Parathyroid adenoma (tissue), 2 donors: Measurements from ENCODE around the gene TIFAB.
A peak's percentile ranks its signal among the peaks of the same experiment; 100 is the strongest.

ENCODE experiments used
- H2AFZ ChIP-seq: fragments of 300-600 bp; sonication (generic); one replicate; pipeline ENCODE4 v1.7.0; 2017; ENCODE audit warnings: antibody characterized with exemption, mild to moderate bottlenecking
- H3K27ac ChIP-seq: fragments of 300-600 bp; sonication (generic); one replicate; pipeline ENCODE4 v1.7.0; 2017
- H3K27me3 ChIP-seq: fragments of 300-600 bp; sonication (generic); one replicate; pipeline ENCODE4 v1.7.0; 2017; ENCODE audit warnings: low read length; ENCODE audit not compliant: control insufficient read depth, insufficient read depth
- H3K36me3 ChIP-seq: fragments of 300-600 bp; sonication (generic); one replicate; pipeline ENCODE4 v1.7.0; 2017; ENCODE audit warnings: low read length; ENCODE audit not compliant: control insufficient read depth, insufficient read depth
- H3K4me1 ChIP-seq: fragments of 300-600 bp; sonication (generic); one replicate; pipeline ENCODE4 v1.7.0; 2017; ENCODE audit warnings: control low read depth
- H3K4me2 ChIP-seq: fragments of 300-600 bp; sonication (generic); one replicate; pipeline ENCODE4 v1.7.0; 2017; ENCODE audit warnings: low read length
- H3K4me3 ChIP-seq: fragments of 300-600 bp; sonication (generic); one replicate; pipeline ENCODE4 v1.7.0; 2017; ENCODE audit warnings: low read depth, low read length
- H3K79me2 ChIP-seq: fragments of 300-600 bp; sonication (generic); one replicate; pipeline ENCODE4 v1.7.0; 2017; ENCODE audit warnings: control low read depth
- H3K9ac ChIP-seq: fragments of 300-600 bp; sonication (generic); one replicate; pipeline ENCODE4 v1.7.0; 2017; ENCODE audit warnings: mild to moderate bottlenecking
- H3K9me3 ChIP-seq: fragments of 300-600 bp; sonication (generic); one replicate; pipeline ENCODE4 v1.7.0; 2017; ENCODE audit warnings: low read length; ENCODE audit not compliant: control insufficient read depth
- CTCF ChIP-seq: fragments of 300-600 bp; sonication (generic); IDR thresholded peaks from one replicate; pipeline ENCODE4 v1.7.0; 2017; ENCODE audit warnings: antibody characterized with exemption, mild to moderate bottlenecking
- donor health status: primary hyperparathyroidism.

TIFAB gene

GRCh38 chr5:135460246-135461033 is 8.3 kb upstream of the TIFAB start:
- H3K4me1 ChIP-seq: no peaks in the 10 kb centered on the region
- H3K27ac ChIP-seq: no peak overlapping the region
- H3K4me3 ChIP-seq: no peak overlapping the region
- no peak for TF ChIP-seq CTCF
- no peaks in the 10 kb centered on the region for H3K36me3 ChIP-seq
- H2AFZ ChIP-seq: no peak overlapping the region
- H3K27me3 ChIP-seq: no peaks in the 10 kb centered on the region
- no peaks in the 10 kb centered on the region for H3K9me3 ChIP-seq
- H3K4me2 ChIP-seq: no peak overlapping the region
- H3K79me2 ChIP-seq: no peaks in the 10 kb centered on the region
- H3K9ac ChIP-seq: no peak overlapping the region

- H3K4me2 ChIP-seq: no peak overlapping the region
- no peak overlapping the region for H3K9ac ChIP-seq
- H3K36me3 ChIP-seq: no peaks in the 10 kb centered on the region
- H3K4me1 ChIP-seq: no peaks in the 10 kb centered on the region
- H3K79me2 ChIP-seq: no peaks in the 10 kb centered on the region
- H3K4me3 ChIP-seq: no peak overlapping the region
- H3K27me3 ChIP-seq: no peaks in the 10 kb centered on the region
- H3K9me3 ChIP-seq: no peaks in the 10 kb centered on the region
- no peak for TF ChIP-seq CTCF
- H3K27ac ChIP-seq: no peak overlapping the region
- H2AFZ ChIP-seq: no peak overlapping the region
Observed at GRCh38 chr5:135458921-135459331, 6.8 kb upstream of the TIFAB start.

GRCh38 chr5:135458356-135458755 is 6.2 kb upstream of the TIFAB start:
- no peaks in the 10 kb centered on the region for H3K9me3 ChIP-seq
- H3K79me2 ChIP-seq: no peaks in the 10 kb centered on the region
- TF ChIP-seq CTCF: no peak
- no peak overlapping the region for H2AFZ ChIP-seq
- H3K4me2 ChIP-seq: no peak overlapping the region
- no peak overlapping the region for H3K27ac ChIP-seq
- H3K9ac ChIP-seq: no peak overlapping the region
- H3K4me3 ChIP-seq: no peak overlapping the region
- H3K36me3 ChIP-seq: no peaks in the 10 kb centered on the region
- no peaks in the 10 kb centered on the region for H3K27me3 ChIP-seq
- H3K4me1 ChIP-seq: no peaks in the 10 kb centered on the region

GRCh38 chr5:135457424-135458071 is 5.4 kb upstream of the TIFAB start:
- Histone ChIP-seq H3K9me3 (no peaks in the 10 kb centered on the region), H3K4me1 (no peaks in the 10 kb centered on the region), H3K79me2 (no peaks in the 10 kb centered on the region)

More at GRCh38 chr5:135457424-135458071, 5.4 kb upstream of the TIFAB start:
- no peak overlapping the region for H3K4me2 ChIP-seq
- H2AFZ ChIP-seq: no peak overlapping the region
- TF ChIP-seq CTCF: peak; percentile 76
- H3K4me3 ChIP-seq: no peak overlapping the region
- no peaks in the 10 kb centered on the region for H3K27me3 ChIP-seq
- no peak overlapping the region for H3K27ac ChIP-seq
- no peak overlapping the region for H3K9ac ChIP-seq
- H3K36me3 ChIP-seq: no peaks in the 10 kb centered on the region
